ENCODE results near the gene CHCHD6.
"Not testable (repeated sequence)": the region's sequence is repeated elsewhere in the genome, so short reads cannot be mapped to it uniquely, and the experiment has no call there.

CHCHD6 gene

DNA sequence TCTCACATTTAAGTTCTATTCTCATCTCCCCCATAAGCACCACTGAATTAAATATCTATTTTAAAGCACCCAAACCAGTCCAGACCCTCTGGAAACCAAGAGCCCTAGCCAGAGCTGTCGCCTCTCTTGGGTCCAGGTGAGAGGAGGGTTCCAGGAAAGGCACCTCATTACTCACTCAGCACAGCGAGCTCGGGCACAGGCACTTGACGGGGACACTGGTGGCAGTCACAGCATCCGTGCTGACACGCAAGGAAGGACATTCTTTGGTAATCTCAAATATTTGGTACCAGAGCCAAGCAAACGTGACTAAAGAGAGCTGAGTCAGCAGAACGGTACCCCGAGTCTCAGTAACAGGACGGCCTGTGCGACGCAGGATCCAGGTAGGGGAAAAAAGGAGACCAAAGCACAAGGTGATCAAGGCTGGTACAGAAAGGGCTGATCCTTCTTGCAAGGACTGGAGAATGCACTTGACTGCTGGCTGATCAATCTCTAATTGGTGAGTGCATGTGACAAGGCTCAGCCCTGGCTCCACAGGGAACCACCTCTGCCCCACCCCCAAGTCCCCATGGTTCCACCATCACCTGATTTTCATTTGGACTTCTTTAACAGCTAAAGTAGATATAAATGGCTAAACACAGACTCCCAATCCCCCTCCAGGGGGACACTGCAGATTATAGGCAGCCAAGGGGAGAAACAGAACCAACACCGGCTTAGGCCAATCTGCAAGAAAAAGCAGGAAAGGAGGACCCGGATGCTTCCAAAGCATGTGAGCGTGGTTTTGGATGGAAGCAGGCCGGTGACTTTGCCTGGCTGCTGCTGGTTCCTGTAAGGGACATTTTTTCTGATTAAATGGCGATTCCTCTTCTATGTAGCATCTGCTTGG is 61.4 kb downstream of the CHCHD6 start:
- no peak for DNase-seq (ENCODE audit: low read depth in 2 of 2, low spot score in 1 of 2)

DNA sequence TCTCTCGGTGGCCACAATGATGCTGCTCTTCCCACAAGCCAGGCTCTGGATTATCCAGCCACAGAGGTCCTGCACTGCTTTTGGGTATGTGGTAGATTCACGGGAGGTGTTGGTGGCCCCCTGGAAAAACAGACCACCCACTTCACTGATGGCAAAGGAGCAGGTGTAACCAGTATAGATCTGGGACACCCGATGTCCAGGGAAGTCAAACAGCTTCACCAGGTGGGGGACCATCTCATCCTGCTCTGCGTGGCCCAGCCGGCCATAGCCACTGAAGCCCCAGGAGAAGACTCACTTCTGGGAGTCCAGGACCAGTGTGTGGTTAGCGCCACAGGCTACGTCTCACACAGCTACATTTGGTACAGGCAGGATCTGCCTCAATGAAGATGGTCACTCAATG is 62.6 kb downstream of the CHCHD6 start:
- DNase-seq (ENCODE audit: low read depth in 2 of 2, low spot score in 1 of 2), result no peak

DNA sequence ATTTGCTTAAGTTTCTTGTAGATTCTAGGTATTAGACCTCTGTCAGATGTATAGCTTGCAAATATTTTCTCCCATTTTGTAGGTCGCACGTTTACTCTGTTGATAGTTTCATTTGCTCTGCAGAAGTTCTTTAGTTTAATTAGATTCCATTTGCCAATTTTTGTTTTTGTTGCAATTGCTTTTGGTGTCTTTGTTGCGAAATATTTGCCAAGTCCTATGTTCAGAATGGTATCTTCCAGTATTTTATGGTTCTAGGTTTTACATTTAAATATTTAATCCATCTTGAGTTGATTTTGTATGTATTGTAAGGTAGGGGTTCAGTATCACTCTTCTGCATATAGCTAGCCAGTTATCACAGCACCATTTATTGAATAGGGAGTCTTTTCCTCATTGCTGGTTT is 64.9 kb downstream of the CHCHD6 start:
- no peak for DNase-seq (ENCODE audit: low read depth in 2 of 2, low spot score in 1 of 2)

DNA sequence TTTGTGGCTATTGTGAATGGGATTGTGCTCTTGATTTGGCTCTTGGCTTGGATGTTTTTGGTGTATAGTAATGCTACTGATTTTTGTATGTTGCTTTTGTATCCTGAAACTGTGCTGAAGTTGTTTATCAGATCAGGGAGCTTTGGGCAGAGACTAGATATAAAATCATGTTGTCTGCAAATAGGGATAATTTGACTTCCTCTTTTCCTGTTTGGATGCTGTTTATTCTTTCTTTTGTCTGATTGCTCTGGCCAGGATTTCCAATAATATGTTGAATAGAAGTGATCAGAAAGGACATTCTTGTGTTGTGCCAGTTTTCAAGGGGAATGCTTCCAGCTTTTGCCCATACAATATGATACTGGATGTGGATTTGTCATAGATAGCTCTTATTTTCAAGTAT is 66.1 kb downstream of the CHCHD6 start:
- no peak for DNase-seq (ENCODE audit: low read depth in 2 of 2, low spot score in 1 of 2)

DNA sequence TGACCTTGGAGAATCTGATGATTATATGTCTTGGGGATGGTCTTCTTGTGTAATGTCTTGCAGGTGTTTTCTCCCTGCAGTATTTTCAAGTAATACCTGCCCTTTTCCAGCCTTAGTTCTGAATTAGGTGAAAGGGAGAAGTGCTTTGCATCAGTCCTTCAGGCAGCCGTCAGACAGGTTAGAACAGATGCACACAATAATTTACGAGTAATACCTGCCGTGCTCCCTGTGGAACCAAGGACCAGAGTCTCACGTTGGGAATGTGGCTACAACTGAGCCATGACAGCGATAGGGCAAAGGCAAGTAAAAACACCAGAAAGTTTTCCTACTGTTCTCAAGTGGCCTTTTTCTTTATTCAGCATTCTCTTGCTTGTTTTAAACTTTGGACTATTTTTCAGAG is 69.1 kb downstream of the CHCHD6 start:
- no peak for DNase-seq (ENCODE audit: low read depth in 2 of 2, low spot score in 1 of 2)

DNA sequence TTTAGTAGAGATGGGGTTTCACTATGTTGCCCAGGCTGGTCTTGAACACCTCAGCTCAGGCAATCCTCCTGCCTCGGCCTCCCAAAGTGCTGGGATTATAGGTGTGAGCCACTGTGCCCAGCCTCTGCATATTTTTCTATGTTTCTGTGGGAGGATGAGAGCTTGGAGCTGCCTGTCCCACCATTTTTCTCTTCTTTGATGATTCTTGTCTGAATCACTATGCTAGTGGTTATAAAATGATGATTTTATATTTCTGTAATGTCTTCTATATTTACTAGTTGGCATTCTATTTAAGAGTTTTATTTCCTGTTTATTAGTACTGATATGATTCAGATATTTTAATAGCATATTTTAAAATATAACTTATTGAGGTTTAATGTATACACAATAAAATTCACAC is 69.7 kb downstream of the CHCHD6 start:
- DNase-seq (ENCODE audit: low read depth in 2 of 2, low spot score in 1 of 2), result no peak

DNA sequence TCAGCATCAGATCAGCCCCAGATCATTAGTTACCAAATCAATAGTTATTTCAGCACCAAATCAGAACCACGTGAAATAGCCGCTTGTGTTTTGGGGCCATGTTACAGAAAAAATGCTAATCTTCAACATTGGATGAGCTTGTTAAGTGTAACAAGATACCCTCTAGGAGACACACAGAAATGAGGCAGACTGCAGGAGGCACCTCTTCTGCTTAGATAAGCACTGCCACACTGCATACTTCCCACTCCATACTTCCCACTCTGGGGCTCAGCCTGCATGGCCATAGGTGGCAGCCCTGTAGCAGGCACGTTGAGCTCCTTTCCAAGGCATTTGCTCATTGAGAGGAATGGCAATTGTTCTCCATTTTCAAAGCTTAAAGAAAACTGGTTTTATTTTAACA is 73.3 kb downstream of the CHCHD6 start:
- no peak for DNase-seq (ENCODE audit: low read depth in 2 of 2, low spot score in 1 of 2)

DNA sequence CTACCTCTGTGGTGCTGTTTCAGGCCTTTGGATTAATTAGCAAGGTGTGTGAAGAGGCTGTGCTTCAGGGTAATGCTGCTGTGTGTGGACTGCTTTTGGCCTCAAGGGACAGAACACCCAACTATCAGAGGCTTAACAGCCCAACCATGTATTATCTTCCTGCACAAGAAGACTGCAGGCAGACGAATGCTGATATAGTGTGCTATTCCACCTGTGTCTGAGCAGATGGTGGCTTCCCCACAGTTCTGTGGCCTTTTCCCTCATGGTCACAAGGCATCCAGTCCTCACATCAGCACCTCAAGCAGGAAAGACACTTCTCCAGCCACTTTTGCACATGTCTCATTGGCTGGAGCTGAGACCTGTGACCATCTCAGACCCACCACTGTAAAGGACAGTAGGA is 76.6 kb downstream of the CHCHD6 start:
- DNase-seq (ENCODE audit: low read depth in 2 of 2, low spot score in 1 of 2), result no peak

DNA sequence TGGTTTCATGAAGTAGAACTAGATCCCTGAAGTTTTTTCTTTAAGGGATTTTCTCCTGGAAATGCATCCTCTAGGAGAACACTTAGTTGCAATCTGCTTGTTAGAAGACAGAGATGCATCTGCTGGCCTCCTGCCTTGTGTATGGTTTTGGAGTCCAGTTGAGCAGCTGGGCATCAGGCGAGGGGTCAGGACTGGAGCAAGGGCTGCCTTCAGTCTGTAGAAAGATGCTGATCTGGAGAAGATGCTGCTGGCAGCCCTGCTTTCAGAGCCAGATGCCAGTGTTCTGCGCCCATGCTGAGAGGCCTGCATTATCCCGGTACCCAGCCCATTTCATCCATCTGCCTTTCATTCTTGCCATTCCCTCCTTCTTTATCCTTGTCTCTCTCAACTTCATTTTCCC is 77.4 kb downstream of the CHCHD6 start:
- no peak for DNase-seq (ENCODE audit: low read depth in 2 of 2, low spot score in 1 of 2)

DNA sequence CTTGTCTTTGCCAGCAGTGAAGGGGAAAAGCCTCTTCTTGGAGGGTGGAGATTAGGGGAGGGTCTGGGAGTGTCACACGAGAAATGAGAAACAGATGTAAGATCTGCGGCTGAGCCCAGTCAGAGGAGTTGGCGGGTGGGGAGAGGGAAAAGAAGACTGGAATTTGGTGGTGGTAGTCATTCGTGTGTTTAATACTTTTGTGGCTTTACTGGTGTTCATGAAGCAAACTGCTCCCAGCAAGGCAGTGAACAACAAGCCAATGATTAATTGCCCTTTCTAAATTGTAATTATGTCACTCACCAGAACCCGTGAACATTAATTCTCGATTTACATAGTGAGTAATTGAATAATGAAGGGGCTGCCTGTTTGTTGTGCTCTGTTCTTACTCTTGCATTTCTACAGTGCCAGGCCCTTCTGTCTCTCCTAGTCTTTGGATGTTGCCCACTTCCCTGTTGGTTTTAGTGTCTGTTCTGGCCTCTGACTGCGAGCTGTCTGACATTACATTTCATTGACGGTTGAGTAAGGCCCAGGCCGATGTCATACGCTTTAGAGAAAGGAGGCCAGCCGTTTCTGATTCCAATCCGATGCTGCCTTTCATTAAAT is 78.0 kb downstream of the CHCHD6 start:
- DNase-seq (ENCODE audit: low read depth in 2 of 2, low spot score in 1 of 2), result no peak

DNA sequence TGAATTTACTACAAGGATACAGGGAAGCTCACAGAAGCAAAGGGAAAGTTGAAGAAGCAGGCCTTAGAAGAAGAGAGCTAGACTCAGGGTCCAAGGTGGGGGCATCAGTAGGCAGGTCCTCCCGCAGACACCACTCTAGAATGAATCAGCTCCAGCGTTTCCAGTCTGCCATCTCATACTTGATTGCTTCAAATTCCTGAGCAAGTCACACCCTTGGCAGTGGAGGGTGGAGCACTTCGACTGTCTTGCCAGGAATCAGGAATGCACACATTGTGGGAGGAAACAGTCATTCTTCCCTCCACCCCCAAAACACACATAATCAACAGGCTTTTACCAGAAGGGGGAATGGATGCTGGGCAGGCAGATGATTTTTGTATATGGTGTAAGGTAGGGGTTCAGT is 78.5 kb downstream of the CHCHD6 start:
- no peak for DNase-seq (ENCODE audit: low read depth in 2 of 2, low spot score in 1 of 2)

DNA sequence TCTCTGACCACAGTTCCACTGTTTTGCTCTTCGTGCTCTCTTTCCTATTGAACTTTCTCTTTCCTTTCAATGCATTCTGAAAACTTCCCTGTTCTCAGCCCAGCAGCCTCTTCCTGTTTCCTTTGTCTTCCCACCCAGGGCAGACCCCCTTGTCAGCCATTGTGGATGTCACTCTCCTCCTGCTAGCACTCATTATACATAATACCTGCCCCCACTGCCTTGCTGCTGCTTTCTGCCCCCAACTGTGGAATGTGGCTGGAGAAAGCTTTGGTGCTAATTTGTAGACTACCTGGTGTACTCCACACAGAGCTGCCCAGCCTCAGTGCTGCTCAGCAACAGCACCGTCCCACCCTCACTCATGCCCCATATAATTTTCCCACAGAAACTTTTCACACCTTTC is 80.2 kb downstream of the CHCHD6 start:
- no peak for DNase-seq (ENCODE audit: low read depth in 2 of 2, low spot score in 1 of 2)

DNA sequence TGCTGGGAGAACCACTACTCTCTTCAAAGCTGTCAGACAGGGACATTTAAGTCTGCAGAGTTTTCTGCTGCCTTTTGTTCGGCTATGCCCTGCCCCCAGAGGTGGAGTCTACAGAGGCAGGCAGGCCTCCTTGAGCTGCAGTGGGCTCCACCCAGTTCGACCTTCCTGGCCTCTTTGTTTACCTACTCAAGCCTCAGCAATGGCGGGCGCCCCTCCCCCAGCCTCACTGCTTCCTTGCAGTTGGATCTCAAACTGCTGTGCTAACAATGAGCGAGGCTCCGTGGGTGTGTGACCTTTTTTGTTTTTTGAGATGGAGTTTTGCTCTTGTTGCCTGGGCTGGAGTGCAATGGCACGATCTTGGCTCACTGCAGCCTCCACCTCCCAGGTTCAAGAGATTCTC is 87.3 kb downstream of the CHCHD6 start:
- DNase-seq (ENCODE audit: low read depth in 2 of 2, low spot score in 1 of 2), result not testable (repeated sequence)

DNA sequence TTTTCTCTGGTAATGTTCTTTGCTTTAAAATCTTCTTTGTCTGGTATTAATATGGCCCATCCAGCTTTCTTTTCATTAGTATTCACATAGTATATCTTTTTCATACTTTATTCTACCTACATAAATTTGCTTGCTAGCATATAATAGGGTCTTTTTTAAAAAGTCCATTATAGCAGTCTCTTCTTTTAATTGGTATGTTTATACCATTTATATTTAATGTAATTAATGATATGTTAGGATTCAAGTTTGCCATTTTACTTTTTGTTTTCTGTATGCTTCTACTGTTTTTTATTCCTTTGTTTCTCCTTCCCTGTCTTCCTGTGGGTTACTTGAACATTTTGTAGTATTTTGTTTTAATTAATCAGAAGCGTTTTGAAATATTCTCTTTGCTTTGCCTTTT is 89.0 kb downstream of the CHCHD6 start:
- no peak for DNase-seq (ENCODE audit: low read depth in 2 of 2, low spot score in 1 of 2)

DNA sequence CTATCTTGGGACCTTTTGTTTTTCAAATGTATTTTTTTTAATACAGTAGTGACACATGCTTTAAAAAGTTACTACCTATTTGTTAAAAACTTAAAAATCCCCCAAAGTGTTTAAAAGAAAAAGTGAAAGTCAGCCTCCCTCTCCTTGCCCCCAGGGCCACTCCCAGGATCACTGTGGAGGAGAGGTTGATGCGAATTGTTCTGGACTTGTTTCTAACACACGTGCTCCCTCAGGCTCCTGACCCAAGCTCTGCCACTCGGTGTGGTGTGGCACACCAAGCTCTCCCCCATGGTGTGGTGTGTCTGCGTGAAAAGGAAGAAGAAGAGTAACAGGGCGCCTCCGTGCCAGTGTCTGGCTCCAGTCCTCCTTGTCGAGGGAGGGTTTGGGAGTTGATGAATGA is 93.5 kb downstream of the CHCHD6 start:
- no peak for DNase-seq (ENCODE audit: low read depth in 2 of 2, low spot score in 1 of 2)

DNA sequence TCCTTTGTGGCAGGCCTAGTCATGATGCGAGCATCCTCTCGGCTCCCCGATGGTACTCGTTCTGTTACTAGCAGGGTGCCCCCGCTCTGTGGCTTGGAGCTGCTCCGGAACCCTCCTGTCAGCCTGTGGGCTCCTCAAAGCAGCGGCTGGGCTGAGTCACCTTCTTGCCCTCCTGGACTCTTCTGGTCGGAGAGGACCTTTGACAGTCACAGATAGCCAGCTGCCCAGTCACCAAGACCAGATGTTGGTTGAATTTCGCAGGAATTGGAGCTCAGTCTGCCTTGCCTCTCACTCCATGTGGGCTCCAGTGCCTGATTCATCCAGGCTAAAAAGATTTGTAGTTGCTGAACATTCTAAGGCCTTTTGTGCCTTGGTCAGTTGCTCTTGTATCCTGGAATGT is 94.5 kb downstream of the CHCHD6 start:
- no peak for DNase-seq (ENCODE audit: low read depth in 2 of 2, low spot score in 1 of 2)

DNA sequence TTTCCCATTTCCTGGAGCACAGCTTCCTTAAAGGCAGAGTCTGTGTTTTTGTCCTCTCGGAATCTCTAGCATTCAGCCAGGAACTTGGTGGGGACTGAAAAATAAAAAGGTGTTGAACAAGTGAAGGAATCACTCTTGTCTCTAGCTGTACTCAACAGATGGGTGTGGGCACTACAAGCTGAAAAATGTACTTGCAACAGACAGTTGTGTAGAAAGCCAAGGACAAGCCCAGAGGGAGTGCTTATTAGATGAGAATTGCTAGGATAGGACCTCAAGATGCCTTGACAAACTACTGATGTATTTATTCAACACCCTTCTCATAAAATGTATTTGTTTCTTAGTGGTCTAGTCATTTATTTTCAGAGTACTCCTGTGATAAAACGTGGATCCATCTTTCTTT is 95.1 kb downstream of the CHCHD6 start:
- DNase-seq (ENCODE audit: low read depth in 2 of 2, low spot score in 1 of 2), result no peak

DNA sequence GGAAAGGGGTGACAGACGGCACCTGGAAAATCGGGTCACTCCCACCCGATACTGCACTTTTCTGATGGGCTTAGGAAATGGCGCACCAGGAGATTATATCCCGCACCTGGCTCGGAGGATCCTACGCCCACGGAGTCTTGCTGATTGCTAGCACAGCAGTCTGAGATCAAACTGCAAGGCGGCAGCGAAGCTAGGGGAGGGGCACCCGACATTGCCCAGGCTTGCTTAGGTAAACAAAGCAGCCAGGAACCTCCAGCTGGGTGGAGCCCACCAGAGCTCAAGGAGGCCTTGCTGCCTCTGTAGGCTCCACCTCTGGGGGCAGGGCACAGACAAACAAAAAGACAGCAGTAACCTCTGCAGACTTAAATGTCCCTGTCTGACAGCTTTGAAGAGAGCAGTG is 97.3 kb downstream of the CHCHD6 start:
- DNase-seq (ENCODE audit: low read depth in 2 of 2, low spot score in 1 of 2), result not testable (repeated sequence)

DNA sequence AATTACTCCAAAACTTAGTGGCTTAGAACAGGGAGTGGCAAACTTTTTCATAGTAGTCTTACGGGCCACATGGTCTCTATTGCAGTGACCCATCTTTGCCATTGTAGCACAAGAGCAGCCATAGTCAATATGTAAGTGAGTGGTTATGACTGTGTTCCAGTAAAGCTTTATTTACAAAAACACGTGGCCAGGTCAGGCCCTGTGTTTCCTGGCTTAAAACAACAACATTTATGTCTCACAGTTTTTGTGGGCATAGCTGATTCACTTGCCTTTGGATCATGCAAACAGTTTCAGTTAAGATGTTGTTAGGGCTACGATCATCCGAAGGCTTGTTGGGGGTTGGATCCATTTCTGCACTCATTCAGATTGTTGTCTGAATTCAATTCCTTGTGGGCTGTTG is 103.8 kb downstream of the CHCHD6 start:
- DNase-seq (ENCODE audit: low read depth in 2 of 2, low spot score in 1 of 2), result no peak

DNA sequence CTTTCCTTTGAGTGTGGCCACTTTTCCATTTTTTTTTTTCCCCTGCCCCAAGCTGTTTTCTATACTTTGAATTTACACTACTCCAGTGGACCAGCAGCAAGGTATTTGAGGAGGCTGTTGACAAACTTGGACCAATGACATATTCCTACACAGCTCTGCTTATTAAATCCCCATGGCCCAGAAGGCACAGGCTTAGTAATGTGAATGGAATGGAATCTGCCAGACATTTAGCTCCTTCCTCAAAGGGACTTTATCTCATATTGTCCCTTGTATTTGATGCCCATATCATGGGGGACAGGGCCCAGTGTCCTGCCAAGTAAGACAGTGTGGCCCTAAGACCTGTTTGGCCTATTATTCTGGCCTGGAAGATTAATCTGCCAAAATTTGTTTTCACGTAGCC is 107.5 kb downstream of the CHCHD6 start:
- DNase-seq (ENCODE audit: low read depth in 2 of 2, low spot score in 1 of 2), result no peak

DNA sequence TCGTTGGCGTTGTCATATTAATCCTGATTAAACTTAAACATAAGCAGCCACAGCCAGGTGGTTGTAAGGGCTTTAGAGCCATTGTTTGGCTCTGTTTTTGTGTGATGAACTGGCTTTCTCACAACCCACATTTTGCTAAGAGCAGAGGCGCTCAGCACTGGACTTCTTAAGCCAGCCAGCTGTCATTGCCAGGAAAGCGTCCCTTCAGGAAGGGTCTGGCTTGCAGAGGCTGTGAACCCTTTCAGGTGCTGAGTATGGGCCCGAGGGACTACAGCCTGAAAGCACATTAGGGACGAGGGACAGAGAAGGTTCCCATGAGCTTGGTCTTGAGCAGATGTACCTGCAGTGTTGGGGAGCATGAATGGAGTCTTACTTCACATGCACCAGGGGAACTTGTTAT is 112.3 kb downstream of the CHCHD6 start:
- no peak for DNase-seq (ENCODE audit: low read depth in 2 of 2, low spot score in 1 of 2)

DNA sequence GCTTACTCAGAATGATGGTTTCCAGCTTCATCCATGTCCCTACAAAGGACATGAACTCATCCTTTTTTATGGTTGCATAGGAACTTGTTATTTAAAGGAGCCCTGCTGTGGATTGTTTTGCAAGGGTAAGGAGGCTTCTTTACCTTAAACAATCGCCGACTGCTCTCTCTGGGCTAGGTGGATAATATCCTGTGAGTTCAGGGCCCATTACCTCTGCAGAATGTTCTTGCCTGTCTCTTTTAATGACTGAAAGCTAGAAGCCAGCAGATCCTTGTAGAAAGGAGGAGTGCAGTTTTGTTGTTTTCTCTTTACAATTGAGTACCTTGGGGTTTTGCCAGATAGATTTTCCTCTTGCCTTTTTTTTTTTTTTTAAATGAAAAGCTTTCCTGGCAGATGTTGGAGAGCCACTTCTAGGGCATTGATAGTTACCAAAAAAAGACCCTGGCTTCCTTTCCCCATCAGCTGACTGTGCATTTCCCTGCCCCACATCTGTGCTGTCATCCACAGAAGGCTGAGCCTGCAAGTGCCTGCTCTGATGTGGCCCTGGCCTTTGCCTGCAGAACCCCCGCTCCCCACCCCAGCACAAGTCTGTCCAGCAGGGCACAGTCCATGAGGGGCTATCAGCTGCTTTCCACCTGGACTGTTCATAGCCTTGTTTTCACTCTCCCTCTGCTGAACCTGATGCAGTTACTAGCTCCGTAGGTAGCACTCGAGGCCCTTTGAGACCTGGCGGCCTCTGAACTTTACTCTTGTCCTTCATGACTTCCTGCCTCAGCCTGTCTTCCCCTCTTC is 113.1 kb downstream of the CHCHD6 start:
- no peak for DNase-seq (ENCODE audit: low read depth in 2 of 2, low spot score in 1 of 2)
